NB4 (cell line): Measurements from ENCODE around the gene ABI1.
A peak's percentile ranks its signal among the peaks of the same experiment; 100 is the strongest.
"Not testable (repeated sequence)": the region's sequence is repeated elsewhere in the genome, so short reads cannot be mapped to it uniquely, and the experiment has no call there.

Source experiments
- DNase-seq: peaks from one replicate; pipeline ENCODE4 v3.0.0; 2010; ENCODE audit warnings: low read depth
- H3K4me3 ChIP-seq: one replicate; pipeline ENCODE4 v1.5.1; 2011; ENCODE audit warnings: mild to moderate bottlenecking, low read depth, low read length, moderate library complexity
- MAX ChIP-seq: IDR thresholded peaks from 2 replicates; pipeline ENCODE4 v1.6.1; 2011; ENCODE audit warnings: low read depth, low read length
- MYC ChIP-seq: IDR thresholded peaks from 2 replicates; pipeline ENCODE4 v1.6.1; 2011; ENCODE audit warnings: low read depth, low read length
- POLR2A ChIP-seq: IDR thresholded peaks from 2 replicates; pipeline ENCODE4 v1.6.1; 2011; ENCODE audit warnings: mild to moderate bottlenecking; ENCODE audit not compliant: insufficient read length; ENCODE audit errors: extremely low read depth
- TF ChIP-seq, protein P1 (sequence below): IDR thresholded peaks from one replicate; pipeline ENCODE4 v1.5.1; 2012; ENCODE audit warnings: low read depth, low read length

ABI1 gene

GRCh38 chr10:26860443-26861204, at the start of gene ABI1:
Gene ABI1, minus strand, starts transcription at chr10:26860958. Its CDS starts 95 bp downstream, at chr10:26860863.
- H3K4me3 ChIP-seq, result peak within 1 kb of the TSS; percentile 94
- peak; percentile 95 for DNase-seq
- peak; percentile 80 for TF ChIP-seq POLR2A
- TF ChIP-seq MAX, result peak; percentile 52
- no peak for TF ChIP-seq MYC
- TF ChIP-seq, protein P1, sequence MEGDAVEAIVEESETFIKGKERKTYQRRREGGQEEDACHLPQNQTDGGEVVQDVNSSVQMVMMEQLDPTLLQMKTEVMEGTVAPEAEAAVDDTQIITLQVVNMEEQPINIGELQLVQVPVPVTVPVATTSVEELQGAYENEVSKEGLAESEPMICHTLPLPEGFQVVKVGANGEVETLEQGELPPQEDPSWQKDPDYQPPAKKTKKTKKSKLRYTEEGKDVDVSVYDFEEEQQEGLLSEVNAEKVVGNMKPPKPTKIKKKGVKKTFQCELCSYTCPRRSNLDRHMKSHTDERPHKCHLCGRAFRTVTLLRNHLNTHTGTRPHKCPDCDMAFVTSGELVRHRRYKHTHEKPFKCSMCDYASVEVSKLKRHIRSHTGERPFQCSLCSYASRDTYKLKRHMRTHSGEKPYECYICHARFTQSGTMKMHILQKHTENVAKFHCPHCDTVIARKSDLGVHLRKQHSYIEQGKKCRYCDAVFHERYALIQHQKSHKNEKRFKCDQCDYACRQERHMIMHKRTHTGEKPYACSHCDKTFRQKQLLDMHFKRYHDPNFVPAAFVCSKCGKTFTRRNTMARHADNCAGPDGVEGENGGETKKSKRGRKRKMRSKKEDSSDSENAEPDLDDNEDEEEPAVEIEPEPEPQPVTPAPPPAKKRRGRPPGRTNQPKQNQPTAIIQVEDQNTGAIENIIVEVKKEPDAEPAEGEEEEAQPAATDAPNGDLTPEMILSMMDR, result no peak

DNA sequence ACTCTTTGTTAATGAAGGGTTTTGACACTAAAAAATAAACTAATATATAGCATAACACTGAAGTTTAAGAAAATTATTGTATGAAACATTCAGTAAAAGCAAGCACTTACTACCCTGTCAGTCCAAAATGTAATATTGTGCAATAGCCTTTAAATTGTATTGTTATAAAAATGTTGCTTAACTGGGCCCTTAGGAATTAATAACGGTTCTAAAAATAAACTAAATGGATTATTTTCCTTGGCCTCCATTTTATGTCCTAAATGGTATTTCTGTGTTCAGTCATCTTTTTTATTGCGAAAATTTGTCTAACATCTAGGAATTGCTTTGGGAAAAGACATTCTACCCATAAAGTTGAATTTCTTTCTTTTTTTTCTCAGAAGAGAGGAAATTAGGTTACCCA, 49.0 kb upstream of the ABI1 start:
- TF ChIP-seq MAX (no peak), POLR2A (no peak), MYC (no peak)
- TF ChIP-seq, protein P1, result no peak
- DNase-seq, result no peak
- H3K4me3 ChIP-seq, result no peak overlapping the region

DNA sequence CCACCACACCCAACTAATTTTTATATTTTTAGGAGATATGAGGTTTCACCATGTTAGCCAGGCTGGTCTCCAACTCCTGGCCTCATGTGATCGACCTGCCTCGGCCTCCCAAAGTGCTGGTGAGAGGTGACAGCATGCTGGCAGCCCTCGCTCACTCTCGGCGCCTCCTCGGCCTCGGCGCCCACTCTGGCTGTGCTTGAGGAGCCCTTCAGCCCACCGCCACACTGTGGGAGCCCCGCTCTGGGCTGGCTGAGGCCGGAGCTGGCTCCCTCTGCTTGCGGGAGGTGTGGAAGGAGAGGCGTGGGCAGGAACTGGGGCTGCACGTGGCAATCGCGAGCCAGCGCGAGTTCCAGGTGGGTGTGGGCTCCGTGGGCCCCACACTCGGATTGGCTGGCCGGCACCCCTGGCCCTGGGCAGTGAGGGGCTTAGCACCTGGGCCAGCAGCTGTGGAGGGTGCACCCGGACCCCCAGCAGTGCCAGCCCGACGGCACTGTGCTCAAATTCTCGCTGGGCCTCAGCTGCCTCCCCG, 44.6 kb upstream of the ABI1 start:
- DNase-seq, H3K4me3 ChIP-seq: not testable (repeated sequence)

DNA sequence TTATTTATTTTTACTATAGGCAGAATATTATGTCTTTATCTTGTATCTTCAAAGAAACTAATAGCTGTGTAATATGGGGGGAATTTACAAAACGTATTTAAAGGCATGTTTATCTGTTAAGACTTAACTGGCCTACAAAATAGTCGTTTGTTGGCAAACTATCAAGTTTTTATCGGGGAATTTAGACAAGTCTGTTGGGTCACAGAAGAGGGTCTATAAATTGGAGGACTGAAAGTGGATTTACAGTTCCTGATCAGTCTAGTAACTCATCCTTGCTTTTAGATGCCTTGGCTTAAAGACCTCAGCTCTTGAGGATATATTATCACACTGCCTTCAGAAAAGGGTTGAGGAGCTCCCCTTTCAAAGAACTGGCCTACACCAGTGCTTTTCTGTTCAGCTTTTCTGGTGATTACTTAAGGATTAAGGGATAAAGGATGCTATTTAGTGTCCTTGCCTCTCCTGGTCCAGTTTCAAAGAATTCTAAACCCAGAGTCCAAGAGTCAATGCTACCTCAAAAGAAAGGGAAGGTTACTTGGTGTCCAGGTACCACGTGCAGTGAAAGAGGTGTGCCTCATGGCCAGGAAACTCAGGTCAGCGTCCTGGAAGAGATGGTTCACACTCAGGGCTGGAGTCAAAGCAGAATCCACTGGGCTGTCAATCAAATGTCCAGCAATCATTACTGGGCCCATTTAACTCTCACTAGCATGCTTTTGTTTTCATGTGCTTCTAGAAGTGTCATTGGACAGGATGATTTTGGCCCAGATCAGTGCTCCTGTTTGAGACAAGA, 42.9 kb upstream of the ABI1 start:
- H3K4me3 ChIP-seq, result no peak overlapping the region
- no peak for TF ChIP-seq POLR2A
- no peak for TF ChIP-seq MAX
- no peak for TF ChIP-seq MYC
- TF ChIP-seq, protein P1, result no peak
- no peak for DNase-seq

DNA sequence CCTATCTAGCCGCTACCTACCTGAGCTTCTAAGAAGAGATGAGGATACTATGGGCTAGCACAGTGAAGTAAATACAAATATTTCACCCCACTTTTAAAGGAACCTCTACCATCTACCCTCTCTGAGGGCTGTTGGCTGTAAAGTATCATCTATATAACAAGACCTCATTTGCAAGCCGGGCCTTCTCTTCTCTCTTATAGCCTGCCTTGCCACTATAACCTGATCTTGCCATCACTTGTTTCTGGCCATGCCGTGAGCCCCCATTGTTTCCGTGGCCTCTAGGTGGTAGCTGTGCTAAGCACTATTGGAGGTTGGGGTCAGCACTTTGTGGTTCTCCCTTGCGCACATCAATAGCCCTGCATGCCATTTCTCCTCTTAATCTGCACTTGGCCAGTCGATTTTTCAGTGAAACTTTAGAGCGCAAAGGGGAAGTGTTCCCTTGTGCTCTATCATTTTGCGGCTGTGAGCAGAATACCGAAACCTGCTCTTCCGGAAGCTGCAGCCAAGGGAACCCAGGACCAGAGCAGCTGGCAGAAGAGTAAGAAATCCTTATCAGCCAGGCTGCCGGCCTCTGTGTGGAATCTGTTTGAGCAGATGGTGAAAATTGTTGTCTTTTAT, 31.7 kb upstream of the ABI1 start:
- not testable (repeated sequence) for DNase-seq, H3K4me3 ChIP-seq

DNA sequence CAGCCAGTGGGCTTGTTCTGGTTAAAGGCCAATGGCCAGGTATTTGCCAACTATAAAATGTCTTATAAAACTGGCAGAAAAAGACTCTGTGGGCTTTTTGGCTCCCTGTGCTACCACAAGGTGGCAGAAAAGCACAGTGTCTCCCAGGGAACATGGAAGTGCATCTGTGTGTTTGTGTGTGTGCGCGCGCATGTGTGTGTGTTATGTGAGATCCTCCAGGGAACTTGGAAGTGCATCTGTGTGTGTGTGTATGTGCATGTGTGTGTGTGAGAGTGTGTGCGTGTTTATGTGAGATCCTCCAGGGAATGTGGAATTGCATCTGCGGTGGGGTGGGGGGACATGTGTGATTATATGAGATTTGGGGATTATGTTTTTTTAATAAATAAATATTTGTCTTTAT, 30.2 kb upstream of the ABI1 start:
- no peak overlapping the region for H3K4me3 ChIP-seq
- no peak for TF ChIP-seq MAX
- no peak for TF ChIP-seq MYC
- TF ChIP-seq POLR2A, result no peak
- TF ChIP-seq, protein P1, result peak; percentile 60
- peak; percentile 62 for DNase-seq
